Measurements from ENCODE around the gene FUT3.
"Not testable (repeated sequence)": the region's sequence is repeated elsewhere in the genome, so short reads cannot be mapped to it uniquely, and the experiment has no call there.

Gene FUT3

DNA sequence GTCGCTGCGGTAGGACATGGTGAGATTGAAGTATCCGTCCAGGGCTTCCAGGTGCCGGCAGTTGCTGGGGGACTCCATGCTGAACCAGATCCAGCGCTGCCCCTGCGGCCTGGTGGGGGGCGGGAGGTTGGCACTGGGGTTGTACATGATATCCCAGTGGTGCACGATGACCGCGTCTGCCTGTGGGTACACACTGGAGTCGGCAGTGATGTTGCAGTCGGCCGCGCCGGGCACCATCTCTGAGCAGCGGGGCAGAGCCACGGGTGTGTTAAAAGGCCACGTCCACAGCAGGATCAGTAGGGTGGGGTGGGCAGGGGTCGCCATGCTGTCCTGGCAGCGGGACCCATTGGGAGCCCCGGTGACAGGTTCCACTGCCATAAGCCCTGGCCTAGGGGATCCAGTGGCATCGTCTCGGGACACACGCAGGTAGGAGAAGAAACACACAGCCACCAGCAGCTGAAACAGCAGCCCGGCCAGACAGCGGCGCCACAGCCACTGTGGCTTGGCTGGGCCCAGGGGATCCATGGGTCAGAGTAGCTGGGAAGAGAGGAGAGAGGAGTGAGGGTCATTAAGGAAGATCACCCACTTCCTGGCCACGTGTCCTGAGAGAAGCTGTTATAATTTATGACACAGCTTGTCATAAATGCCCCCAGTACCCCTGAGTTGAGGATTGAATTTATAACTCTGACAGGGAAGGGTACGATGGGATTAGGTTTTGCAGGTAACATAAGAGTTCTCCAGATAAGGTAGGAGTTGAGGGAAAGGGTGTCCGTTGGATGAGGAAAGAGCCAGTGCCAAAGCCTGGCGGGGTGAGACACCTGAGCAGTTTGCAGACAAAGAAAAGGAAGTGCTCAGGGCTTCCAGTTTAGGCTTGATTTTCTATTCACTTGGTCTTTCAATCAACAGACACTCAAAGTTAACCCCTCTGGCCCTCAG, 16.2 kb upstream of the FUT3 start:
- H3K27me3 Mint-ChIP-seq (ENCODE audit: low read depth): no peaks in the 10 kb centered on the region
- no peaks in the 10 kb centered on the region for H3K9me3 Mint-ChIP-seq
- no peaks in the 10 kb centered on the region for H3K4me1 Mint-ChIP-seq (ENCODE audit: low read depth)
- H3K4me3 Mint-ChIP-seq: no peak overlapping the region
- H3K36me3 Mint-ChIP-seq (ENCODE audit: low read depth): no peaks in the 10 kb centered on the region
- H3K27ac Mint-ChIP-seq: no peak overlapping the region

- H3K27me3 Mint-ChIP-seq (ENCODE audit: low read depth): no peaks in the 10 kb centered on the region
- H3K4me3 Mint-ChIP-seq: no peak overlapping the region
- no peaks in the 10 kb centered on the region for H3K36me3 Mint-ChIP-seq (ENCODE audit: low read depth)
- H3K9me3 Mint-ChIP-seq: no peaks in the 10 kb centered on the region
- no peak overlapping the region for H3K27ac Mint-ChIP-seq
- no peaks in the 10 kb centered on the region for H3K4me1 Mint-ChIP-seq (ENCODE audit: low read depth)
Observed at GRCh38 chr19:5865772-5866171, 14.5 kb upstream of the FUT3 start.

DNA sequence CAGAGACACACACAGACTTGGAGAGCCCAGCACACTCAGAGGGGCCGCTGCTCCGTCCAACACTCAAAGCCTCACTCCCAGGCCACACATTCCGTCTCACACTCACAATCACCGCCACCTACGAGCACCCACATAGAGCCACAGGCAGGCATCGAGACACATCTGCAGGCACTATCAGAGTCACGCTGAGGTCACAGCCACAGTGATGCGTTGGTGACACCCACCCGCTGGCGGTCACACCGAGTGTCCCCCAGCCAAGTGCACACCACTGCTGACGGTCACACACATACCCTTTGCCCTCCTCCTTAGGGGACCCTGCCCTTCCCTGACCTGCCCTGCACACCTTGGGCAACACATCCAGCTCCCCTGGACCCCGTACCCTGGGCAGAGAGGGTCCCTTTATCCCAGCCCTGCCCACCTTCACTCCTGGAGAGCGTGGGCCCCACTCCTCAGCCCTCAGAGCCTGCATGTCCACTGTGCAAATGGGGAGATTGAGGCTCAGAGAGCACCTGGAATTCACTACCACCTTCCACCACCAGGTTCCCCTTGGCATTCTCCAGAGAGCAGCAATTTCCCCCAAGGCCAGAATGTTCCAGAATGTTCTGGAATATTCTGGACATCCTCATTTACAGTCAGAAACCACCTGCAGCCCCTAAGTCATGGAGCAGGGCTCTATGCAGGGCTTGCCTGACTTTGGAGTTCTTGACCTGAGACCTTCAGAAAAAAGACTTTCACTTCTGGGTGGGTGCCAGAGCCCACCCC, 13.7 kb upstream of the FUT3 start:
- Mint-ChIP-seq H3K27ac (no peak overlapping the region), H3K4me3 (no peak overlapping the region), H3K4me1 (ENCODE audit: low read depth) (no peaks in the 10 kb centered on the region), H3K27me3 (ENCODE audit: low read depth) (no peaks in the 10 kb centered on the region), H3K9me3 (no peaks in the 10 kb centered on the region), H3K36me3 (ENCODE audit: low read depth) (no peaks in the 10 kb centered on the region)

DNA sequence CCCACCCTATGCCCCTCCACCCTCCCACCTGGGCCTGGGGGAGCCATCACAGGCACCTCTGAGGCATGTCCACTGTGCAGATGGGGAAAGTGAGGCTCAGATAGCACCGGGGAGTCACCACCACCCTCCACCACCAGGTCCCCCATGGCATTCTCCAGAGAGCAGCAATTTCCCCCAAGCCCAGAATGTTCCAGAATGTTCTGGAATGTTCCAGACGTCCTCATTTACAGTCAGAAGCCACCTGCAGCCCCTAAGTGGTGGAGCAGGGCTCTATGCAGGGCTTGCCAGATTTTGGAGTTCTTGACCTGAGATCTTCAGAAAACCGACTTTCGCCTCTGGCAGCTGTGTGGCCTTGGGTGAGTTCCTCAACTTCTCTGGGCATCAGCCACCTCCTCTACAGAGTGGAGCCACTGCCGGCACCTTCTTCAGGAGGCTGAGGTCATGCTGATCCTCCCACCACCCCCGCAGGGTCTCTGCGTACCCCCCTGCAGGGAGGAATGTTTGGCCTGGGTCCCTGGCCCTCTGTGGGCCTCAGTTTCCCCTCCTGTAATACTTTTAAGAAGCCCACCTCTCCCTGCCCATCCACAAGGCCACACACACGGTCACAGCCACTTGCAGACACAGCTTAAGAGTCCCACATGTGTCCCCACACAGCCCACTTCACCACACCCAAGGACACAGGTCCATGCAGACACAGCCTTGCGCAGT, 12.9 kb upstream of the FUT3 start:
- H3K27ac Mint-ChIP-seq: no peak overlapping the region
- H3K4me3 Mint-ChIP-seq: no peak overlapping the region

GRCh38 chr19:5863030-5863665, 11.9 kb upstream of the FUT3 start:
- H3K4me1 Mint-ChIP-seq (ENCODE audit: low read depth): no peaks in the 10 kb centered on the region
- H3K27ac Mint-ChIP-seq: no peak overlapping the region
- H3K4me3 Mint-ChIP-seq: no peak overlapping the region
- no peaks in the 10 kb centered on the region for H3K27me3 Mint-ChIP-seq (ENCODE audit: low read depth)
- H3K36me3 Mint-ChIP-seq (ENCODE audit: low read depth): no peaks in the 10 kb centered on the region
- H3K9me3 Mint-ChIP-seq: no peaks in the 10 kb centered on the region

More for the DNA sequence above, 12.9 kb upstream of the FUT3 start:
- H3K27me3 Mint-ChIP-seq (ENCODE audit: low read depth): no peaks in the 10 kb centered on the region
- no peaks in the 10 kb centered on the region for H3K36me3 Mint-ChIP-seq (ENCODE audit: low read depth)
- H3K4me1 Mint-ChIP-seq (ENCODE audit: low read depth): no peaks in the 10 kb centered on the region
- no peaks in the 10 kb centered on the region for H3K9me3 Mint-ChIP-seq

DNA sequence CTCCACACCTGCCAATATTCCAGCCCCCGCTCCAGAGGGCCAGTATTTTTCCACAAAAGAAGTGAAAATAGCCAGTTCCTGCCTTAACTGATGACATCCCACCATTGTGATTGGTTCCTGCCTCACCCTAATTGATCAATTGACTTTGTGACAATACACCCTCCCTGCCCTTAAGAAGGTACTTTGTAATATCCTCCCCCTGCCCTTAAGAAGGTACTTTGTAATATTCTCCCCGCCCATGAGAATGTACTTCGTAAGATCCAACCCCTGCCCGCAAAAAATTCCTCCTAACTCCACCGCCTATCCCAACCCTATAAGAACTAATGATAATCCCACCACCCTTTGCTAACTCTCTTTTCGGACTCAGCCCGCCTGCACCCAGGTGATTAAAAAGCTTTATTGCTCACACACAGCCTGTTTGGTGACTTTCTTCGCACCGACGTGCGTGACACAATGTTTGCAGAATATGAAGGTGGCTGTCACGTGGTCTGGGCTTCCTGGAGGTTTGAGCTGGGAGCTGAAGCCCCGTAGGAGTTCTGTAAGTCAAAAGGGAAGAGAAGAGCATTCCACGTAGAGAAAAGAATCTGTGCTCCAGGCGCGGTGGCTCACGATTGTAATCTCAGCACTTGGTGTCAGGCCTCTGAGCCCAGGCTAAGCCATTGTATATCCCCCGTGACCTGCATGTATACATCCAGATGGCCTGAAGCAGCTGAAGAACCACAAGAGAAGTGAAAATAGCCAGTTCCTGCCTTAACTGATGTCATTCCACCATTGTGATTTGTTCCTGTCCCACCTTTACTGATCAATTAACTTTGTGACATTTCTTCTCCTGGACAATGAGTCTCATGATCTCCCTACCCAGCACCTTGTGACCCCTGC, 6.2 kb upstream of the FUT3 start:
- Mint-ChIP-seq H3K27ac (no peak overlapping the region), H3K4me3 (no peak overlapping the region), H3K4me1 (ENCODE audit: low read depth) (no peaks in the 10 kb centered on the region), H3K36me3 (ENCODE audit: low read depth) (no peaks in the 10 kb centered on the region), H3K27me3 (ENCODE audit: low read depth) (no peaks in the 10 kb centered on the region), H3K9me3 (no peaks in the 10 kb centered on the region)

DNA sequence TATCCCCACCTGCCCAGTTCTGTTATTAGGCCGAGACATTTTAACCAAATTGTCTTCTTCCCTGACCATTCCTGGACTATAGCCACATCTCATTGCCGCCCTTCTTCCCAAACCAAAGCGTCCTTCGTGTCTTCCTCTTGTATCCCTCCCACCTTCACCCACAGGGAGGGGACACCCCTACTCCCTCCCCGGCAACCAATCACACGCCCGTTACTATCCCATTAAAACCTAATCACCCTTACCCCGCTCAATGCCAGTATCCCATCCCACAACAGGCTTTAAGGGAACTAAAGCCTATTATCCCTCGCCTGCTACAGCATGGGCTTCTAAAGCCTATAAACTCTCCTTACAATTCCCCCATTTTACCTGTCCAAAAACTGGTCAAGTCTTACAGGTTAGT, 3.9 kb upstream of the FUT3 start:
- not testable (repeated sequence) for H3K27ac Mint-ChIP-seq; H3K27me3 Mint-ChIP-seq (ENCODE audit: low read depth); H3K4me1 Mint-ChIP-seq (ENCODE audit: low read depth); H3K9me3 Mint-ChIP-seq; H3K4me3 Mint-ChIP-seq; H3K36me3 Mint-ChIP-seq (ENCODE audit: low read depth)

DNA sequence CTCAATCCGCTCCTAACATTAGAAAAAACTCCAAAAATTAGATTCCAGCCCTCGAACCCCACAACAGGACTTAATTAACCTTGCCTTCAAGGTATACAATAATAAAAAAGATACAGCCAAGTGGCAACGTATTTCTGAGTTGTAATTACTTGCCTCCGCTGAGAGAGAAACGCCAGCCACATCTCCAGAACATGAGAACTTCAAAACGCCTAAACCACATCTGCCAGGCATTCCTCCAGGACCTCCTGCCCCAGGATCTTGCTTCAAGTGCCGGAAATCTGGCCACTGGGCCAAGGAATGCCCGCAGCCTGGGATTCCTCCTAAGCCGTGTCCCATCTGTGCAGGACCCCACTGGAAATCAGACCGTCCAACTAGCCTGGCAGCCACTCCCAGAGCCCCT, 2.9 kb upstream of the FUT3 start:
- not testable (repeated sequence) for H3K27ac Mint-ChIP-seq; H3K27me3 Mint-ChIP-seq (ENCODE audit: low read depth); H3K4me1 Mint-ChIP-seq (ENCODE audit: low read depth); H3K4me3 Mint-ChIP-seq; H3K36me3 Mint-ChIP-seq (ENCODE audit: low read depth); H3K9me3 Mint-ChIP-seq

DNA sequence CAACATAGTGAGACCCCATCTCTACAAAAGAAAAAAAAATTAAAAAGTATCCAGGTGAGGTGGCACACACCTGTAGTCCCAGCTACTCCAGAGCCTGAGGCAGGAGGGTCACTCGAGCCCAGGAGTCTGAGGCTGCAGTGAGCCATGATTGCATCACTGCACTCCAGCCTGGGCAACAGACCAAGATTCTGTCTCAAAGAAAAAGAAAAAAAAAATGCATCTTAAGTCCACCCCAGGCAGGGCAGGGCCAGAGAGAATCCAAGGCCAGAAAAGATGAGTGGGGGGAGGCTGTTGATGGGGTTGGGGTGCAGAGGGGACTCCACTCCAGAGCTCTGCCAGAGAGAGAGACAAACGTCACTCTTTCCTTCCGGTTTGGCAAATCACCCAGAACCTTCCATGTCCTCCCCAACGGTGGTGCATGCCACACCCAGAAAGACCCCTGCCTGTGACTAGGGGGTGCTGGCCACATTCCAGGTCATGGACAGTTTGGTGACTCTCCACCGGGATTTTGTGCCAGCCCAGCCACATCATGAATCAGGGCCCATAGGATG, 431 bp downstream of the FUT3 start:
- no peaks in the 10 kb centered on the region for H3K36me3 Mint-ChIP-seq (ENCODE audit: low read depth)
- H3K4me3 Mint-ChIP-seq: no peak overlapping the region
- H3K9me3 Mint-ChIP-seq: no peaks in the 10 kb centered on the region
- no peaks in the 10 kb centered on the region for H3K4me1 Mint-ChIP-seq (ENCODE audit: low read depth)
- no peaks in the 10 kb centered on the region for H3K27me3 Mint-ChIP-seq (ENCODE audit: low read depth)
- no peak overlapping the region for H3K27ac Mint-ChIP-seq

DNA sequence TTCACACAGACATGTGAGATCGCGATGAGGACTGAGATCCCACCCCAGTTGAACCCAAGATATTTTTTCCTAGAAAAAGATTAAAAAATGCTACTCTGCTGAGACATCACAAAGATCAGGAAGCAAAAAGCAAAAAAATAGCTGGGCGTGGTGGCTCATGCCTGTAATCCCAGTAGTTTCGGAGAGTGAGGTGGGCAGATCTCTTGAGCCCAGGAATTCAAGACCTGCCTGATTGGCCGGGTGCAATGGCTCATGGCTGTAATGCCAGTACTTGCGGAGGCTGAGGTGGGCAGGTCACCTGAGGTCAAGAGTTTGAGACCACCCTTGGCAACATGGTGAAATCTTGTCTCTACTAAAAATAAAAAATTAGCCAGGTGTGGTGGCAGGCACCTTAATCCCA, 1.1 kb downstream of the FUT3 start:
- no peak overlapping the region for H3K27ac Mint-ChIP-seq
- no peaks in the 10 kb centered on the region for H3K9me3 Mint-ChIP-seq
- H3K27me3 Mint-ChIP-seq (ENCODE audit: low read depth): no peaks in the 10 kb centered on the region

DNA sequence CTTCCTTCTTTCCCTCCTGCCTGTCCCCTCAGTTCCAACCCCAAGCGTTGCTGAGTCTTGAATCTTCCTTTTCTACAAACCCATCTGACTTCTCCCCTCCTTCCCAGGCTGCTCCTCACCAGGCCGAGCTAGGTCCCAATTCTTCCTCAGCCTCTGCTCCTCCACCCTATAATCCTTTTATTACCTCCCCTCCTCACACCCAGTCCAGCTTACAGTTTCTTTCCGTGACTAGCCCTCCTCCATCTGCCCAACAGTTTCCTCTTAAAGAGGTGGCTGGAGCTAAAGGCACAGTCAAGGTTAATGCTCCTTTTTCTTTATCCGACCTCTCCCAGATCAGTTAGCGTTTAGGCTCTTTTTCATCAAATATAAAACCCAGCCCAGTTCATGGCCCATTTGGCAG, 2.6 kb downstream of the FUT3 start:
- not testable (repeated sequence) for H3K27me3 Mint-ChIP-seq (ENCODE audit: low read depth); H3K4me1 Mint-ChIP-seq (ENCODE audit: low read depth); H3K27ac Mint-ChIP-seq; H3K9me3 Mint-ChIP-seq; H3K4me3 Mint-ChIP-seq; H3K36me3 Mint-ChIP-seq (ENCODE audit: low read depth)

More for the DNA sequence above, 1.1 kb downstream of the FUT3 start:
- Mint-ChIP-seq H3K36me3 (ENCODE audit: low read depth) (no peaks in the 10 kb centered on the region), H3K4me1 (ENCODE audit: low read depth) (no peaks in the 10 kb centered on the region), H3K4me3 (no peak overlapping the region)

GRCh38 chr19:5847846-5848245, 3.4 kb downstream of the FUT3 start:
- not testable (repeated sequence) for H3K4me1 Mint-ChIP-seq (ENCODE audit: low read depth); H3K4me3 Mint-ChIP-seq; H3K9me3 Mint-ChIP-seq; H3K27me3 Mint-ChIP-seq (ENCODE audit: low read depth); H3K36me3 Mint-ChIP-seq (ENCODE audit: low read depth); H3K27ac Mint-ChIP-seq
